Uterus (tissue), 4 donors: ENCODE data around the gene UGT2B28. TPM values are rescaled to one million over a fixed set of nuclear protein-coding genes. Genes with fewer than 3 reads are reported as not detected.
"Not testable (repeated sequence)": the region's sequence is repeated elsewhere in the genome, so short reads cannot be mapped to it uniquely, and the experiment has no call there.

Experiments
- DNase-seq, 2 donors: peaks; one replicate each; pipeline ENCODE4 v3.0.0-alpha.2; 2019 to 2020
- H3K27ac ChIP-seq, 2 donors: fragments of 200-600 bp; sonication (generic); 1 replicate in 1 of 2; 2 replicates in 1 of 2; pipeline ENCODE4 v1.5.1; 2016 to 2018
- H3K27me3 ChIP-seq, 2 donors: fragments of 200-600 bp; sonication (generic); one replicate each; pipeline ENCODE4 v1.5.1; 2018 to 2019; ENCODE audit warnings: control low read depth in 1 of 2
- H3K36me3 ChIP-seq, 2 donors: fragments of 200-600 bp; sonication (generic); one replicate each; pipeline ENCODE4 v1.5.1; 2019; ENCODE audit warnings: control low read depth in 1 of 2
- H3K4me1 ChIP-seq, 2 donors: fragments of 200-600 bp; sonication (generic); one replicate each; pipeline ENCODE4 v1.5.1; 2018 to 2019; ENCODE audit warnings: control low read depth in 1 of 2
- H3K4me3 ChIP-seq, 2 donors: fragments of 200-600 bp; sonication (generic); 1 replicate in 1 of 2; 2 replicates in 1 of 2; pipeline ENCODE4 v1.5.1; 2018 to 2019; ENCODE audit warnings: mild to moderate bottlenecking in 1 of 2
- H3K9me3 ChIP-seq, 2 donors: fragments of 200-600 bp; sonication (generic); one replicate each; pipeline ENCODE4 v1.5.1; 2019; ENCODE audit warnings: control low read depth in 1 of 2
- CTCF ChIP-seq, 4 experiments: fragments of 200-600 bp in 2 of 4; fragments of 450-650 bp in 2 of 4; sonication (generic) in 2 of 4; IDR thresholded peaks; one replicate each; pipeline ENCODE4 v1.5.1; 2016 to 2019; ENCODE audit warnings: antibody characterized with exemption in 4 of 4, mild to moderate bottlenecking in 2 of 4, moderate library complexity in 1 of 4
- POLR2A ChIP-seq, 2 donors: fragments of 450-650 bp; IDR thresholded peaks; one replicate each; pipeline ENCODE4 v1.6.1; 2016; ENCODE audit warnings: antibody characterized with exemption in 2 of 2, mild to moderate bottlenecking in 1 of 2, moderate library complexity in 1 of 2
- intact Hi-C: fragments of 100-400 bp; cut with DNase I; formaldehyde crosslinking; loops from one replicate; pipeline ENCODE4 v1.15.1; 2023; ENCODE audit warnings: low total_unique reads
- total RNA-seq, 4 donors: library from RNA; depleted of rRNA in 3 of 4; stranded (reverse); fragments of >200 nt in 3 of 4; gene quantifications; one replicate each; pipeline versions ENCODE4 v1.1.0 to v1.2.4, GENCODE V29; 2014 to 2023
- donor health status: DM: yes; HTN: yes; CAD: no.

Gene UGT2B28
- total RNA-seq, 4 donors from 2014 or later, result not detected

GRCh38 chr4:69309549-69310076 lies 29.3 kb downstream of the UGT2B28 start:
- H3K9me3 ChIP-seq, DNase-seq, H3K27ac ChIP-seq, intact Hi-C loops, H3K4me3 ChIP-seq, H3K36me3 ChIP-seq, H3K4me1 ChIP-seq, H3K27me3 ChIP-seq: not testable (repeated sequence)

GRCh38 chr4:69310262-69310661 lies 30.0 kb downstream of the UGT2B28 start:
- H3K27me3 ChIP-seq, H3K4me1 ChIP-seq, H3K36me3 ChIP-seq, H3K9me3 ChIP-seq, intact Hi-C loops, DNase-seq, H3K4me3 ChIP-seq, H3K27ac ChIP-seq: not testable (repeated sequence)

DNA sequence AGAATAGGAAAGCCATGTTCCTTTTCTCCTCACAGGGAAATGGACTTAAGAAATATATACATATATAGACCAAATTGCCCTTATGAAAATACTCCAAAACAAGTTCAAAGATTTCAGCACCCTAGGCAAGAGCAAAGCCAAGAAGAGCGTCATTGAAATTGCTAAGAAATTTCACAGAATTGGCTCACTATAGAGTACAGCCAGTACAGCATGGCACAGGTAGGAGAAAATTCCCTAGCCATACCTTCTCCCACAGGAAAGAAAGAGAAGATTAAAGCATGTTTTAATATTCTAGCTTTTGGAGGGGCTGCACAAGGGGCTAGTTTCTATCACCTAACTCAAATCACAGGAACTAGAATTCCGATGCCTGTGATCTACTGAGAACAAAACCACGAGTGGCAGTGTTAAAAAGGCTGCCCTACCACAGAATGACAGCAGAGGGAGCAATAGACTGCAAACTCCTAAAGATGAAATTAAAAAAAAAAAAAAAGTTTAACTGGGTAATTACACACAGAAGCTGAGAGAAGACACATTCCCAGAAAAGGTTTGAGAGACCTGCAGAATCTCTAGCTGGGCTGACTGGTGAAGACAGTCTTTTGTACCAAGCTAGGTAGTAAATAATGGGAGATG lies 37.5 kb downstream of the UGT2B28 start:
- H3K36me3 ChIP-seq, DNase-seq, H3K4me1 ChIP-seq, H3K9me3 ChIP-seq, H3K27ac ChIP-seq, intact Hi-C loops, H3K27me3 ChIP-seq, H3K4me3 ChIP-seq: not testable (repeated sequence)
- TF ChIP-seq CTCF (IDR thresholded peaks at IDR 0.05), result peak in 1 of 4 experiments; percentile 30

- Histone ChIP-seq H3K27ac (no peak overlapping the region), H3K27me3 (no peaks in the 10 kb centered on the region), H3K9me3 (no peaks in the 10 kb centered on the region), H3K4me3 (no peak overlapping the region), H3K4me1 (no peaks in the 10 kb centered on the region), H3K36me3 (no peaks in the 10 kb centered on the region)
- intact Hi-C loops, result no loop called here
- TF ChIP-seq CTCF (IDR thresholded peaks at IDR 0.05) (no peak), POLR2A (IDR thresholded peaks at IDR 0.05) (no peak)
- no peak for DNase-seq
Observed at GRCh38 chr4:69321153-69321729, 41.0 kb downstream of the UGT2B28 start.

- no peak for DNase-seq
- Histone ChIP-seq H3K27me3 (no peaks in the 10 kb centered on the region), H3K4me1 (no peaks in the 10 kb centered on the region), H3K4me3 (no peak overlapping the region), H3K9me3 (no peaks in the 10 kb centered on the region), H3K27ac (no peak overlapping the region), H3K36me3 (no peaks in the 10 kb centered on the region)
- TF ChIP-seq POLR2A (IDR thresholded peaks at IDR 0.05), result no peak
- no peak for TF ChIP-seq CTCF (IDR thresholded peaks at IDR 0.05)
- intact Hi-C loops, result no loop called here
Observed at GRCh38 chr4:69322055-69322454, 41.8 kb downstream of the UGT2B28 start.

DNA sequence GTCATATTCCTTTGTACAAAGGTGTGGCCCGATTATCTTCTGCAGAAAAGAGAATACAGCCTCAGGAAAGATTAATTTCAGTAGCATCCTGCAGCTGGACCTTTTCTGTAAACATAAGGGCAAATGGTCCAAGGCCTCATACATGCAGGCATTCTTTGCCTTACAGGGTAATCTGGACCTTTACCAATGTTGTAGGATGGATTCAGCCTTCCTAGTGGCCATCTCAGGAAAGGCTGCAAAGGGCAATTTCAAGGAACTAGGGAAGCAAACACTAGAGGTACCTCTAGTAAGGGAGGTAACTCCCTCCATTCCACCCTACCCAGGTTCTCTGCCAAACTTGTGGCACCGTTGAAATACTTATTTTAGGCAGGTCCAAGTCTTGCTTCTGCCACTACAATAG lies 43.0 kb downstream of the UGT2B28 start:
- TF ChIP-seq CTCF (IDR thresholded peaks at IDR 0.05), result no peak
- no peak for TF ChIP-seq POLR2A (IDR thresholded peaks at IDR 0.05)
- intact Hi-C loops, result no loop called here
- no peaks in the 10 kb centered on the region for H3K9me3 ChIP-seq
- H3K27me3 ChIP-seq, result no peaks in the 10 kb centered on the region
- no peaks in the 10 kb centered on the region for H3K36me3 ChIP-seq
- DNase-seq, result no peak
- no peak overlapping the region for H3K27ac ChIP-seq
- no peaks in the 10 kb centered on the region for H3K4me1 ChIP-seq
- no peak overlapping the region for H3K4me3 ChIP-seq
